ENCODE results near the gene KRT38.

Gene KRT38

DNA sequence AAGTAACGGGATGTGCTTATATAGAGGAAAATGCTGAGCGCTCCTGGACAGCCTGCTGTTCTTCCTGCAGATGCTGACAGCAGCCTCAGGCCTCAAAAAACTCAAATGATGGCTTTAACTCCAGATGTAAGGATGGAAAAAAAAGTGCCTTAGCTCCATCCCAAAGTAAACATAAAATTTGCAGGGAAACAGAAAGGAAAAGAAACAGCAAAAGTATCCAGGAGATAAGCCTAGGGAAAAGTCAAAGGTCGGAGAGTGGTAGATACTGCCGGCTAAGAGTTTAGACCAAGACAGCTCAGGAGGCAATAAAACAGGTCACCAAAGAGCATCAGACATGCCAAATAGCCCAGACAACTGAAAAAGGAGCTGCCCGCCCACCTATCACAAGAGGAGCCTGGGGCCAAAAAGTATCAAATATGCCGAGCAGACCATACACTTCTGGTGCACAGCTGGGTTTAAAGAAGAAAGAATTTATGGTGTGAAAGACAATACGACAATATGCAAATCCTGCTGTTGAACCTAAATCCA is 50.3 kb downstream of the KRT38 start:
- H3K9me3 ChIP-seq (ENCODE audit: control insufficient read depth, insufficient read depth, low read length) = no peaks in the 10 kb centered on the region; the same call in 1 of the 2 replicates
- no peaks in the 10 kb centered on the region for H3K36me3 ChIP-seq (ENCODE audit: insufficient read depth, low read length)
- H3K4me1 ChIP-seq (ENCODE audit: insufficient read depth, low read length) = no peaks in the 10 kb centered on the region
- no peak overlapping the region for H3K9ac ChIP-seq (ENCODE audit: low read depth, low read length)

DNA sequence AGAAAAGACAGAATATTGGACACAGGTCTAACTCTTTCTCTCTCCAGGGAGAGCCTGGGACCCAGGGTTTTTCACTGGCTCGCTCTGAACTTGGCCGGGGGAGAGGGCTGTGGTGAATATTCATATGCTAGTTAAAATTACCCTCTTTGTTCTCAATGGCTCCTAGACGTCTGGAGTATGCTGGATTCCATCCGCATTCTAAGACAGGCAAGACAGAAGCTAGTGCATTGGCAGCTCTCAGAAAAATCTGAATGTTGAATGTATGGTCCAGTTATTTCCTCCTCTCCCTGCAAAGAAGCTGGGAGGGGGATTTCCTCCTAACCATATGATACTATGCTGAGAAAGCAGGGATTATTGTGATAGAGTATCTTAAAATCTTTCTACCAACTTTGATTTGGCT is 53.1 kb downstream of the KRT38 start:
- H3K36me3 ChIP-seq (ENCODE audit: insufficient read depth, low read length) = no peaks in the 10 kb centered on the region
- no peak overlapping the region for H3K9ac ChIP-seq (ENCODE audit: low read depth, low read length)
- H3K9me3 ChIP-seq (ENCODE audit: control insufficient read depth, insufficient read depth, low read length) = no peaks in the 10 kb centered on the region; the same call in 1 of the 2 replicates
- H3K4me1 ChIP-seq (ENCODE audit: insufficient read depth, low read length) = no peaks in the 10 kb centered on the region

DNA sequence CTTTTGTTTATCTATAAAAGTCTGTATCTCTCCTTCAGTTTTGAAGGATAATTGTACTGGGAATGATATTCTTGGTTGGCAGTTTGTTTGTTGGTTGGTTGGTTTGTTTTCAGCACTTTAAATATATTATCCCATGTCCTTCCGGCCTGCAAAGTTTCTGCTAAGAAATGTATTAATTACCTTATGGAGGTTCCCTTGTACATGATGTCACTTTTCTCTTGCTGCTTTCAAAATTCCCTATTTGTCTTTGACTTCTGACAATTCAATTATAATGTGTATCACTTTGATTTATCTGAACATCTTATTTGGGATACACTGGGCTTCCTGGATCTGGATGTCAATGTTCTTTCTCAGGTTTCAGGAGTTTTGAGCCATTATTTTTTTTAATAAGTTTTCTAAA is 54.6 kb downstream of the KRT38 start:
- Histone ChIP-seq H3K36me3 (ENCODE audit: insufficient read depth, low read length) (no peaks in the 10 kb centered on the region), H3K9me3 (ENCODE audit: control insufficient read depth, insufficient read depth, low read length) (no peaks in the 10 kb centered on the region; the same call in 1 of the 2 replicates), H3K4me1 (ENCODE audit: insufficient read depth, low read length) (no peaks in the 10 kb centered on the region), H3K9ac (ENCODE audit: low read depth, low read length) (no peak overlapping the region)
